Mesenchymal stem cell (in vitro differentiated cells and primary cell): Measurements from ENCODE around the gene MEF2B.

Source experiments
- DNase-seq: peaks from one replicate; pipeline ENCODE4 v3.0.0-alpha.2; 2013
- H2AFZ ChIP-seq: one replicate; pipeline ENCODE4 v1.6.1; 2013; ENCODE audit warnings: low read depth, mild to moderate bottlenecking, control low read depth, inconsistent platforms, low read length, moderate library complexity
- H2AK5ac ChIP-seq: 2 replicates; pipeline ENCODE4 v1.6.1; 2013; ENCODE audit warnings: low read length, moderate library complexity, mild to moderate bottlenecking, inconsistent platforms; ENCODE audit not compliant: severe bottlenecking
- H2BK120ac ChIP-seq: one replicate; pipeline ENCODE4 v1.6.1; 2013; ENCODE audit warnings: low read depth, mild to moderate bottlenecking, inconsistent platforms, low read length, moderate library complexity
- H2BK12ac ChIP-seq, 2 experiments: one replicate each; pipeline ENCODE4 v1.6.1; 2013; ENCODE audit warnings: inconsistent platforms in 2 of 2, low read length in 2 of 2, mild to moderate bottlenecking in 2 of 2, moderate library complexity in 2 of 2, control low read depth in 1 of 2
- H2BK15ac ChIP-seq: one replicate; pipeline ENCODE4 v1.6.1; 2013; ENCODE audit warnings: mild to moderate bottlenecking, low read depth, inconsistent platforms; ENCODE audit not compliant: poor library complexity, severe bottlenecking
- H2BK5ac ChIP-seq: 2 replicates; pipeline ENCODE4 v1.6.1; 2013; ENCODE audit warnings: low read depth, mild to moderate bottlenecking, low read length, control low read depth, inconsistent platforms; ENCODE audit not compliant: poor library complexity, severe bottlenecking
- H3K14ac ChIP-seq, 2 experiments: one replicate each; pipeline ENCODE4 v1.6.1; 2013; ENCODE audit warnings: inconsistent platforms in 2 of 2, low read length in 2 of 2, control low read depth in 1 of 2, mild to moderate bottlenecking in 1 of 2, moderate library complexity in 1 of 2
- H3K18ac ChIP-seq, 2 experiments: one replicate each; pipeline ENCODE4 v1.6.1; 2013; ENCODE audit warnings: inconsistent platforms in 2 of 2, low read length in 2 of 2, control low read depth in 1 of 2, low read depth in 1 of 2, mild to moderate bottlenecking in 1 of 2
- H3K23ac ChIP-seq, 2 experiments: one replicate each; pipeline ENCODE4 v1.6.1; 2013; ENCODE audit warnings: inconsistent platforms in 2 of 2, low read length in 2 of 2, mild to moderate bottlenecking in 2 of 2, moderate library complexity in 2 of 2, control low read depth in 1 of 2
- H3K27ac ChIP-seq: 2 replicates; pipeline ENCODE4 v1.5.1; 2013; ENCODE audit warnings: mild to moderate bottlenecking, moderate library complexity, low read length, control low read depth, inconsistent platforms; ENCODE audit not compliant: poor library complexity, severe bottlenecking
- H3K27me3 ChIP-seq, 2 experiments: 2 replicates each; pipeline versions ENCODE4 v1.6.1 to v1.7.0; 2013; ENCODE audit warnings: low read length in 2 of 2, mild to moderate bottlenecking in 2 of 2, moderate library complexity in 2 of 2, control low read depth in 1 of 2, inconsistent platforms in 1 of 2; ENCODE audit not compliant: control insufficient read depth in 1 of 2, insufficient read depth in 1 of 2
- H3K36me3 ChIP-seq, 2 experiments: 2 replicates each; pipeline versions ENCODE4 v1.6.1 to v1.7.0; 2013; ENCODE audit warnings: low read length in 2 of 2, control low read depth in 1 of 2, inconsistent platforms in 1 of 2, low read depth in 1 of 2, mild to moderate bottlenecking in 1 of 2; ENCODE audit not compliant: insufficient read depth in 2 of 2, control insufficient read depth in 1 of 2
- H3K4ac ChIP-seq, 2 experiments: one replicate each; pipeline ENCODE4 v1.6.1; 2013; ENCODE audit warnings: inconsistent platforms in 2 of 2, low read length in 2 of 2, mild to moderate bottlenecking in 2 of 2, moderate library complexity in 2 of 2, control low read depth in 1 of 2, low read depth in 1 of 2
- H3K4me1 ChIP-seq: 2 replicates; pipeline ENCODE4 v1.6.1; 2013; ENCODE audit warnings: low read depth, low read length, control low read depth; ENCODE audit not compliant: control insufficient read depth, insufficient read depth
- H3K4me2 ChIP-seq: 2 replicates; pipeline ENCODE4 v1.6.1; 2013; ENCODE audit warnings: low read length, mild to moderate bottlenecking, inconsistent platforms; ENCODE audit not compliant: poor library complexity, severe bottlenecking
- H3K4me3 ChIP-seq, 2 experiments: 2 replicates each; pipeline versions ENCODE4 v1.5.1 to v1.7.0; 2013; ENCODE audit warnings: low read length in 2 of 2, mild to moderate bottlenecking in 2 of 2, control low read depth in 1 of 2, low read depth in 1 of 2; ENCODE audit not compliant: insufficient read depth in 1 of 2
- H3K79me1 ChIP-seq: replicated peaks from 2 replicates; pipeline ENCODE4 v1.6.1; 2013; ENCODE audit warnings: mild to moderate bottlenecking, control low read depth, low read length, inconsistent platforms; ENCODE audit not compliant: poor library complexity, severe bottlenecking
- H3K9ac ChIP-seq: 2 replicates; pipeline ENCODE4 v1.7.0; 2013; ENCODE audit warnings: mild to moderate bottlenecking, low read length, moderate library complexity
- H3K9me3 ChIP-seq: 2 replicates; pipeline ENCODE4 v1.7.0; 2013; ENCODE audit warnings: mild to moderate bottlenecking, low read length; ENCODE audit not compliant: control insufficient read depth
- H4K8ac ChIP-seq: one replicate; pipeline ENCODE4 v1.6.1; 2013; ENCODE audit warnings: inconsistent platforms, mild to moderate bottlenecking, low read length, moderate library complexity
- H4K91ac ChIP-seq: one replicate; pipeline ENCODE4 v1.6.1; 2013; ENCODE audit warnings: mild to moderate bottlenecking, low read length, inconsistent platforms
- WGBS: methylation state at CpG from one replicate; pipeline ENCODE4 v1.1.7; 2013; ENCODE audit warnings: mixed read lengths; 5-methylcytosine and 5-hydroxymethylcytosine counted together

The MEF2B gene

GRCh38 chr19:19096641-19097627 lies 73.1 kb downstream of the MEF2B start:
- H2BK120ac ChIP-seq, result no peak overlapping the region
- H3K4ac ChIP-seq, result no peak overlapping the region
- no peaks in the 10 kb centered on the region for H3K9me3 ChIP-seq
- no peaks in the 10 kb centered on the region for H3K79me1 ChIP-seq
- no peak overlapping the region for H3K27ac ChIP-seq
- H2BK5ac ChIP-seq, result no peak overlapping the region
- H3K4me2 ChIP-seq, result no peak overlapping the region
- no peak overlapping the region for H3K23ac ChIP-seq
- DNase-seq, result no peak
- H3K18ac ChIP-seq, result no peak overlapping the region
- H2AK5ac ChIP-seq, result peak overlapping the region; percentile 39
- peaks cover 23% of the 10 kb centered on the region for H3K4me1 ChIP-seq
- no peak overlapping the region for H3K9ac ChIP-seq
- H3K27me3 ChIP-seq, result no peaks in the 10 kb centered on the region
- H3K4me3 ChIP-seq, result no peak overlapping the region
- H4K91ac ChIP-seq, result no peak overlapping the region
- H3K14ac ChIP-seq, result no peak overlapping the region
- 94% methylated on average over 24 of the region's 24 CpGs for WGBS
- no peak overlapping the region for H2BK12ac ChIP-seq
- peaks cover 0 to 15% of the 10 kb centered on the region in 2 experiments for H3K36me3 ChIP-seq
- H2BK15ac ChIP-seq, result no peak overlapping the region
- no peak overlapping the region for H2AFZ ChIP-seq
- no peak overlapping the region for H4K8ac ChIP-seq

- WGBS, result 85% methylated on average over 9 of the region's 11 CpGs
Observed at GRCh38 chr19:19095691-19096090, 74.4 kb downstream of the MEF2B start.

More at GRCh38 chr19:19095691-19096090, 74.4 kb downstream of the MEF2B start:
- peak overlapping the region; percentile 27 for H3K4me2 ChIP-seq
- H2BK12ac ChIP-seq, result no peak overlapping the region
- no peak overlapping the region for H3K27ac ChIP-seq
- H2AK5ac ChIP-seq, result no peak overlapping the region
- H2AFZ ChIP-seq, result no peak overlapping the region
- no peak overlapping the region for H4K91ac ChIP-seq
- H3K23ac ChIP-seq, result no peak overlapping the region
- H3K14ac ChIP-seq, result no peak overlapping the region
- no peak overlapping the region for H3K18ac ChIP-seq
- H3K79me1 ChIP-seq, result no peaks in the 10 kb centered on the region
- H2BK5ac ChIP-seq, result no peak overlapping the region
- no peaks in the 10 kb centered on the region for H3K9me3 ChIP-seq
- H3K4me3 ChIP-seq, result no peak overlapping the region
- H4K8ac ChIP-seq, result no peak overlapping the region
- no peak overlapping the region for H2BK120ac ChIP-seq
- H3K4me1 ChIP-seq, result peaks cover 23% of the 10 kb centered on the region
- H2BK15ac ChIP-seq, result no peak overlapping the region
- DNase-seq, result no peak
- H3K9ac ChIP-seq, result no peak overlapping the region
- peaks cover 0 to 17% of the 10 kb centered on the region in 2 experiments for H3K36me3 ChIP-seq
- H3K4ac ChIP-seq, result no peak overlapping the region
- H3K27me3 ChIP-seq, result no peaks in the 10 kb centered on the region
